H9 (cell line): ENCODE measurements around the gene MED9. TPM values are rescaled to one million over a fixed set of nuclear protein-coding genes. Genes with fewer than 3 reads are reported as not detected.

ENCODE experiments used
- DNase-seq: peaks from one replicate; pipeline ENCODE4 v3.0.0-alpha.2; 2017
- H2AFZ ChIP-seq: one replicate; pipeline ENCODE4 v1.6.1; 2013; ENCODE audit warnings: mild to moderate bottlenecking, low read length, control low read depth, moderate library complexity
- H2AK5ac ChIP-seq: 2 replicates; pipeline ENCODE4 v1.6.1; 2013; ENCODE audit warnings: low read length, control low read depth, mixed read lengths; ENCODE audit not compliant: insufficient read length
- H2BK120ac ChIP-seq: one replicate; pipeline ENCODE4 v1.6.1; 2013; ENCODE audit warnings: low read depth, mild to moderate bottlenecking, low read length, control low read depth, inconsistent platforms; ENCODE audit not compliant: poor library complexity, severe bottlenecking
- H2BK12ac ChIP-seq: 2 replicates; pipeline ENCODE4 v1.6.1; 2013; ENCODE audit warnings: low read length, control low read depth, mixed read lengths, low read depth; ENCODE audit not compliant: insufficient read length
- H2BK15ac ChIP-seq: 2 replicates; pipeline ENCODE4 v1.6.1; 2013; ENCODE audit warnings: low read depth, low read length, control low read depth
- H2BK20ac ChIP-seq: one replicate; pipeline ENCODE4 v1.6.1; 2013; ENCODE audit warnings: low read depth, mild to moderate bottlenecking, low read length, control low read depth, inconsistent platforms; ENCODE audit not compliant: poor library complexity, severe bottlenecking
- H2BK5ac ChIP-seq: 2 replicates; pipeline ENCODE4 v1.6.1; 2013; ENCODE audit warnings: low read length, control low read depth, mixed read lengths; ENCODE audit not compliant: insufficient read length
- H3K14ac ChIP-seq: 2 replicates; pipeline ENCODE4 v1.6.1; 2013; ENCODE audit warnings: low read length, control low read depth; ENCODE audit not compliant: insufficient read depth
- H3K18ac ChIP-seq: 2 replicates; pipeline ENCODE4 v1.6.1; 2013; ENCODE audit warnings: low read depth, mild to moderate bottlenecking, mixed read lengths, low read length, control low read depth; ENCODE audit not compliant: insufficient read length
- H3K23ac ChIP-seq: 2 replicates; pipeline ENCODE4 v1.6.1; 2013; ENCODE audit warnings: low read length, control low read depth, mixed read lengths, low read depth; ENCODE audit not compliant: insufficient read length
- H3K23me2 ChIP-seq: 2 replicates; pipeline ENCODE4 v1.6.1; 2013; ENCODE audit warnings: low read depth, mild to moderate bottlenecking, mixed read lengths, low read length, control low read depth; ENCODE audit not compliant: insufficient read length, poor library complexity, severe bottlenecking
- H3K27ac ChIP-seq: 2 replicates; pipeline ENCODE4 v1.5.1; 2013; ENCODE audit warnings: low read length, control low read depth, mixed read lengths, low read depth; ENCODE audit not compliant: insufficient read length
- H3K27me3 ChIP-seq: 2 replicates; pipeline ENCODE4 v1.6.1; 2013; ENCODE audit warnings: low read length, control low read depth, inconsistent platforms; ENCODE audit not compliant: insufficient read depth
- H3K4ac ChIP-seq: 2 replicates; pipeline ENCODE4 v1.6.1; 2013; ENCODE audit warnings: low read depth, mild to moderate bottlenecking, control low read depth, inconsistent platforms, low read length, moderate library complexity
- H3K4me1 ChIP-seq: 2 replicates; pipeline ENCODE4 v1.6.1; 2013; ENCODE audit warnings: low read length, control low read depth, inconsistent platforms; ENCODE audit not compliant: insufficient read depth
- H3K4me2 ChIP-seq: 2 replicates; pipeline ENCODE4 v1.6.1; 2013; ENCODE audit warnings: low read length, control low read depth, mixed read lengths; ENCODE audit not compliant: insufficient read length, insufficient read depth
- H3K56ac ChIP-seq: 2 replicates; pipeline ENCODE4 v1.6.1; 2013; ENCODE audit warnings: low read depth, mild to moderate bottlenecking, mixed read lengths, low read length, control low read depth; ENCODE audit not compliant: insufficient read length
- H3K79me1 ChIP-seq: 2 replicates; pipeline ENCODE4 v1.6.1; 2013; ENCODE audit warnings: low read depth, mild to moderate bottlenecking, moderate library complexity, low read length, control low read depth, inconsistent platforms; ENCODE audit not compliant: insufficient read depth, poor library complexity, severe bottlenecking
- H3K79me2 ChIP-seq: 2 replicates; pipeline ENCODE4 v1.6.1; 2013; ENCODE audit warnings: low read length, control low read depth, inconsistent platforms; ENCODE audit not compliant: insufficient read depth
- H3K9ac ChIP-seq: 2 replicates; pipeline ENCODE4 v1.6.1; 2013; ENCODE audit warnings: low read length, control low read depth, mixed read lengths; ENCODE audit not compliant: insufficient read length; ENCODE audit errors: extremely low read depth
- H3K9me3 ChIP-seq: one replicate; pipeline ENCODE4 v1.6.1; 2013; ENCODE audit warnings: low read depth, low read length, inconsistent platforms; ENCODE audit not compliant: control insufficient read depth
- H3T11ph ChIP-seq: one replicate; pipeline ENCODE4 v1.6.1; 2013; ENCODE audit warnings: mild to moderate bottlenecking, low read length, control low read depth, inconsistent platforms
- H4K20me1 ChIP-seq: one replicate; pipeline ENCODE4 v1.6.1; 2013; ENCODE audit not compliant: control insufficient read depth, insufficient read length, insufficient read depth
- H4K5ac ChIP-seq: 2 replicates; pipeline ENCODE4 v1.6.1; 2013; ENCODE audit warnings: low read depth, mild to moderate bottlenecking, mixed read lengths, low read length, control low read depth; ENCODE audit not compliant: insufficient read length
- H4K8ac ChIP-seq: replicated peaks from 2 replicates; pipeline ENCODE4 v1.6.1; 2013; ENCODE audit warnings: low read length, control low read depth, mixed read lengths, low read depth; ENCODE audit not compliant: insufficient read length
- H4K91ac ChIP-seq: 2 replicates; pipeline ENCODE4 v1.6.1; 2013; ENCODE audit warnings: low read depth, mild to moderate bottlenecking, moderate library complexity, mixed read lengths, low read length, control low read depth; ENCODE audit not compliant: insufficient read length
- H3K27ac Mint-ChIP-seq, 3 experiments: 2 replicates in 2 of 3; 3 replicates in 1 of 3; pipeline ENCODE4 v1.8.0; 2020 to 2021; ENCODE audit warnings: mixed read lengths in 3 of 3, mild to moderate bottlenecking in 1 of 3, moderate library complexity in 1 of 3
- H3K27me3 Mint-ChIP-seq: 2 replicates; pipeline ENCODE4 v1.8.0; 2021; ENCODE audit warnings: low read depth, mild to moderate bottlenecking, moderate library complexity, mixed read lengths
- H3K36me3 Mint-ChIP-seq, 3 experiments: 2 replicates in 2 of 3; 3 replicates in 1 of 3; pipeline ENCODE4 v1.8.0; 2020 to 2021; ENCODE audit warnings: low read depth in 3 of 3, mixed read lengths in 3 of 3; ENCODE audit not compliant: insufficient read depth in 1 of 3
- H3K4me1 Mint-ChIP-seq, 2 experiments: 2 replicates each; pipeline ENCODE4 v1.8.0; 2020; ENCODE audit warnings: mixed read lengths in 2 of 2
- H3K4me3 Mint-ChIP-seq, 2 experiments: 2 replicates in 1 of 2; 3 replicates in 1 of 2; pipeline ENCODE4 v1.8.0; 2020 to 2021; ENCODE audit warnings: mild to moderate bottlenecking in 2 of 2, mixed read lengths in 2 of 2, moderate library complexity in 1 of 2
- H3K9me3 Mint-ChIP-seq, 2 experiments: 2 replicates in 1 of 2; 3 replicates in 1 of 2; pipeline ENCODE4 v1.8.0; 2020; ENCODE audit warnings: mild to moderate bottlenecking in 2 of 2, mixed read lengths in 2 of 2, moderate library complexity in 1 of 2
- CTCF ChIP-seq: fragments of 200-600 bp; sonication (generic); conservative IDR thresholded peaks from 3 replicates; pipeline ENCODE4 v1.8.0; 2021; ENCODE audit warnings: antibody characterized with exemption, mild to moderate bottlenecking
- WGBS: extraction: QIAGEN DNeasy Blood & Tissue Kit; methylation state at CpG from one replicate; pipeline ENCODE4 v1.1.7; 2013; ENCODE audit warnings: missing lambda C conversion rate, low lambda C conversion rate, mixed read lengths; ENCODE audit not compliant: insufficient read length; ENCODE audit errors: extremely low coverage; 5-methylcytosine and 5-hydroxymethylcytosine counted together
- total RNA-seq: library from RNA; stranded (reverse); gene quantifications from 2 replicates; pipeline ENCODE4 v1.2.1, GENCODE V29; 2021

The MED9 gene
- total RNA-seq, 1 experiment from 2014 or later: 20.0 TPM

- no peak overlapping the region for H3K27ac Mint-ChIP-seq
- Histone ChIP-seq H4K20me1 (no peaks in the 10 kb centered on the region), H3K27me3 (peaks cover 8% of the 10 kb centered on the region; the same call in 1 of the 2 replicates), H3K4ac (no peak overlapping the region), H3K14ac (no peak overlapping the region), H2AK5ac (no peak overlapping the region), H2AFZ (no peak overlapping the region), H3K4me2 (no peak overlapping the region), H3K18ac (no peak overlapping the region), H3K79me2 (no peaks in the 10 kb centered on the region), H4K5ac (no peak overlapping the region), H3K9ac (no peak overlapping the region), H3T11ph (no peak overlapping the region), H2BK12ac (no peak overlapping the region), H3K79me1 (no peaks in the 10 kb centered on the region), H2BK20ac (no peak overlapping the region), H3K23ac (no peak overlapping the region), H3K56ac (no peak overlapping the region), H3K23me2 (peaks cover 16% of the 10 kb centered on the region), H2BK15ac (no peak overlapping the region), H4K91ac (no peak overlapping the region), H2BK120ac (no peak overlapping the region), H4K8ac (no peak overlapping the region), H2BK5ac (no peak overlapping the region), H3K27ac (no peak overlapping the region), H3K4me1 (peaks cover 3% of the 10 kb centered on the region; the same call in 1 of the 2 replicates), H3K9me3 (no peaks in the 10 kb centered on the region)
- H3K27me3 Mint-ChIP-seq: peaks cover 28% of the 10 kb centered on the region
- peaks cover 27 to 32% of the 10 kb centered on the region in 2 experiments for H3K4me1 Mint-ChIP-seq
- TF ChIP-seq CTCF: no peak
- WGBS: no CpG with 5 or more reads among the region's 17 CpGs
- no peak for DNase-seq
- no peak overlapping the region for H3K4me3 Mint-ChIP-seq
- H3K9me3 Mint-ChIP-seq: no peaks in the 10 kb centered on the region
- H3K36me3 Mint-ChIP-seq: peaks cover 20 to 49% (median 41%) of the 10 kb centered on the region in 3 experiments; a peak in 6 of 7 replicates
Measured at GRCh38 chr17:17491546-17491988, 14.8 kb downstream of the MED9 start.
